ENCODE results near the gene AADAC.
"Not testable (repeated sequence)": the region's sequence is repeated elsewhere in the genome, so short reads cannot be mapped to it uniquely, and the experiment has no call there.

The AADAC gene

GRCh38 chr3:151859233-151859673 lies 45.3 kb downstream of the AADAC start:
- DNase-seq = no peak

- DNase-seq = no peak
Observed at GRCh38 chr3:151859905-151860304, 46.0 kb downstream of the AADAC start.

- no peak for DNase-seq
Observed at GRCh38 chr3:151863611-151864010, 49.7 kb downstream of the AADAC start.

GRCh38 chr3:151864423-151865101 lies 50.6 kb downstream of the AADAC start:
- no peak for DNase-seq

- DNase-seq = no peak
Observed at GRCh38 chr3:151866711-151867410, 52.9 kb downstream of the AADAC start.

- no peak for DNase-seq
Observed at GRCh38 chr3:151867666-151868065, 53.8 kb downstream of the AADAC start.

GRCh38 chr3:151869181-151869580 lies 55.3 kb downstream of the AADAC start:
- no peak for DNase-seq

- no peak for DNase-seq
Observed at GRCh38 chr3:151871639-151872468, 57.9 kb downstream of the AADAC start.

- DNase-seq = no peak
Observed at GRCh38 chr3:151873398-151873797, 59.5 kb downstream of the AADAC start, which contains the start of gene SUCNR1. TSS of gene SUCNR1 (plus strand) at chr3:151873643. CDS start at chr3:151879893, 6,250 bp downstream.

GRCh38 chr3:151874079-151874478 lies 60.2 kb downstream of the AADAC start:
- not testable (repeated sequence) for DNase-seq

GRCh38 chr3:151875759-151876158 lies 61.8 kb downstream of the AADAC start:
- DNase-seq = no peak

GRCh38 chr3:151877269-151877668 lies 63.4 kb downstream of the AADAC start:
- no peak for DNase-seq

Measured in cerebellar nuclear complex (tissue), 1 donor.